Measurements from ENCODE around the gene AKT3.
"Not testable (repeated sequence)": the region's sequence is repeated elsewhere in the genome, so short reads cannot be mapped to it uniquely, and the experiment has no call there.

AKT3 gene

GRCh38 chr1:243597383-243597782 lies 252.7 kb downstream of the AKT3 start:
- DNase-seq (ENCODE audit: low spot score), result no peak

- DNase-seq (ENCODE audit: low spot score), result no peak
Observed at GRCh38 chr1:243596431-243597062, 253.5 kb downstream of the AKT3 start.

GRCh38 chr1:243595527-243596210 lies 254.4 kb downstream of the AKT3 start:
- no peak for DNase-seq (ENCODE audit: low spot score)

- DNase-seq (ENCODE audit: low spot score), result no peak
Observed at GRCh38 chr1:243594455-243594854, 255.6 kb downstream of the AKT3 start.

GRCh38 chr1:243589286-243589685 lies 260.8 kb downstream of the AKT3 start:
- DNase-seq (ENCODE audit: low spot score), result not testable (repeated sequence)

GRCh38 chr1:243587823-243588560 lies 262.1 kb downstream of the AKT3 start:
- DNase-seq (ENCODE audit: low spot score), result no peak

- no peak for DNase-seq (ENCODE audit: low spot score)
Observed at GRCh38 chr1:243587285-243587684, 262.8 kb downstream of the AKT3 start.

- no peak for DNase-seq (ENCODE audit: low spot score)
Observed at GRCh38 chr1:243585982-243586381, 264.1 kb downstream of the AKT3 start.

GRCh38 chr1:243582326-243582725 lies 267.7 kb downstream of the AKT3 start:
- DNase-seq (ENCODE audit: low spot score), result no peak

GRCh38 chr1:243580984-243581383 lies 269.1 kb downstream of the AKT3 start:
- no peak for DNase-seq (ENCODE audit: low spot score)

GRCh38 chr1:243580072-243580471 lies 270.0 kb downstream of the AKT3 start:
- no peak for DNase-seq (ENCODE audit: low spot score)

GRCh38 chr1:243575070-243575469 lies 275.0 kb downstream of the AKT3 start:
- DNase-seq (ENCODE audit: low spot score), result no peak

- DNase-seq (ENCODE audit: low spot score), result no peak
Observed at GRCh38 chr1:243572940-243573339, 277.1 kb downstream of the AKT3 start.

GRCh38 chr1:243568793-243569192 lies 281.2 kb downstream of the AKT3 start:
- DNase-seq (ENCODE audit: low spot score), result no peak

GRCh38 chr1:243564814-243565213 lies 285.2 kb downstream of the AKT3 start:
- DNase-seq (ENCODE audit: low spot score), result no peak

GRCh38 chr1:243563732-243564131 lies 286.3 kb downstream of the AKT3 start:
- no peak for DNase-seq (ENCODE audit: low spot score)

- DNase-seq (ENCODE audit: low spot score), result no peak
Observed at GRCh38 chr1:243562473-243562872, 287.6 kb downstream of the AKT3 start.

- DNase-seq (ENCODE audit: low spot score), result no peak
Observed at GRCh38 chr1:243561588-243562319, 288.3 kb downstream of the AKT3 start.

GRCh38 chr1:243559575-243560162 lies 290.4 kb downstream of the AKT3 start:
- DNase-seq (ENCODE audit: low spot score), result peak; percentile 42

- peak; percentile 77 for DNase-seq (ENCODE audit: low spot score)
Observed at GRCh38 chr1:243558576-243558975, 291.5 kb downstream of the AKT3 start.

GRCh38 chr1:243557866-243558265 lies 292.2 kb downstream of the AKT3 start:
- peak; percentile 28 for DNase-seq (ENCODE audit: low spot score)

- peak; percentile 27 for DNase-seq (ENCODE audit: low spot score)
Observed at GRCh38 chr1:243554686-243555085, 295.4 kb downstream of the AKT3 start.

Measured in cerebellar cortex (tissue), 1 donor.